Measurements from ENCODE around the gene PDE4A. TPM values are rescaled to one million over a fixed set of nuclear protein-coding genes. Genes with fewer than 3 reads are reported as not detected.

PDE4A gene
- total RNA-seq, 1 experiment from 2014 or later = 0.69 TPM

DNA sequence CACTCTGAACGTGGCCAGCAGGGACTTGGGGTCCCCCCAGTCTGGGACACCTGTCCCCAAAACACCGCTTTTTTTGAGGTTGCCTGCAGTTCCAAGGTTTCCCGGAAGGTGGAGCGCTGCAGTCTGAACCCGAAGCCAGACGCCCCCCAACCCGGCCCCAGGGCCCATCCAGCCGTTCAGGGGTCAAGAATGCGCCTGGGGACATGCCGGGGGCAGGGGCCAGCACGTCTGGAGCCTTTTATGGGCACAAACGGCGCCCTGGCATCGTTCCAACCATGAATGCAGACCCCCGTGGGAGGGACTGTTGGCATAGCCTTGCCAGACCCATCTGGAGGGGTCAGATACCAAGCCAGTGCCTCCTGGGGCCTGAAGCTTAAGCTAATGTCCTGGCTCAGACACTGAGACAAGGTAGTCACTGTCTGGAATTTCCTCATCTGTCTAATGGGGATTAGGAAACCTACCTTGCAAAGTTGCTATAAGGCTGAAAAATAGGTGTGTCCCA, 90.0 kb downstream of the PDE4A start:
- peak; percentile 23 for DNase-seq (ENCODE audit: low read depth)

DNA sequence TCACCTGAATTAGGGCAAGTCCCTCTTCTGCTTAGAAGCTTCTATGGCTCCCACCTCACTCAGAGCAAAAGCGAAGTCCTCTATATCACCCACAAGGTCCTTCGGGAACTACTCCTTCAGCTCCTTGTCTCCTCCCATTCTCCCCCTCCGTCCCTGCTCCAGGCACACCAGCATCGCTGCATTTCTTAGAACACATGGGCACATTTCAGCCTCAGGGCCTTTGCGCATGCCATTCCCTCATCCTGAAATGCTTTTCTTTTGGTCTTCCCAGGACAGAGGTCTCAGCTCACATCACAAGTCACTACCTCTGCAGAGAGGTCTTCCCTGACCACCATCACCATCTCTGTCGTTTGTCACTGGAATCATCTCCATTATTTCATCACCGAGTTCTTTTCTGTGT, 92.9 kb downstream of the PDE4A start:
- no peak for DNase-seq (ENCODE audit: low read depth)

DNA sequence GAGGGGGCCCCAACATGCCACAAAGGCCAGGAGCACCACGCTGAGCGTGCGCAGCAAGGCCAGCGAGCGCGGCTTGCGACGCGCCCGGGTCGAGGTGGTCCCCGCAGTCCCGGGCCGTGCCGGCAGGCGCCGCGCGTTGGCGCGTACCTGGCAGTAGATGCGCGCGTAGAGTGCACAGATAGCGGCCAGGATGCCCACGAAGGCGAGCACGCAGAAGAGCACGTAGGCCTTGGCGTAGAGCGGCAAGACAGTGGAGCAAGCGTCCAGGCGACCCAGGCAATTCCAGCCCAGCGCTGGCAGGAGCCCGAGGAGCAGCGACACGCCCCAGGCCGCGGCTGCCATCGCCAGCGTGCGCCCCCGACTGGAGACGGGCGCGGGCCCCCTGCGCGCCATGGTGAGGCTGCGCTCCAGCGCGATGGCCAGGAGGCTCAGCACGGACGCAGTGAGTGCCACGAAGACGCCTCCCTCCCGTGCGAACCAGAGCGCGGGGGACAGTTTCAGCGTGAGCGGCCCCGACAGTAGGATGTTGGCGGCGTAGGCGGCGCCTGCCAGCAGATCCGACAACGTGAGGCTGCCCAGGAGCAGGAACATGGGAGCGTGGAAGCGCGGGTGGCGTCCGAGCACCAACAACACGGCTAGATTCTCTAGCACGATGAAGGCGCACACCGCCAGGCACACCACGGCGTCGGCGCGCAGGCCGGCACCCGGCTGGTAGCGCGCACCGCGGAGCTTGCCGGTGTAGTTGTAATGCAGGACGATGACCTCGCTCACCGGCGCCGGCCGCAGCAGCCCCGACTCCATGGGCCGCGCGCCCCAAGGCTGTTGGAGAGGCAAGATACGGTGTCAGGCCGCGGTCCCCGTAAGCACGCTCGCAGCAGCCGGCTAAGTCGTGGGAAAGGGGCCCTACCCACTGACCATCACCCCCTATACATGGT, 94.1 kb downstream of the PDE4A start:
- no peak for DNase-seq (ENCODE audit: low read depth)

DNA sequence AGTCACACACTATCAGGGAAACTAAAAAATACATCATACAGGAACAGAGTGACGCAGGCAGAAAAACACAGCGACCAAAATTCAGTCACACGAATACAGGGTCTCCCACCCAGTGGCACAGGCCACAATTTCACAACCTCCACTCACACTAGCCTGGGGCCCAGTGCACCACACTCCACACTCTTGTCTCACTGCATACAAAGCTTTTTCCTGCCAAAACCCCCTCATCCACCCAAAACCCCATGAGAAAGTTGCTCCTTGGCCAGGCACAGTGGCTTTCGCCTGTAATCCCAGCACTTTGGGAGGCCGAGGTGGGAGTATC, 95.7 kb downstream of the PDE4A start:
- no peak for DNase-seq (ENCODE audit: low read depth)

DNA sequence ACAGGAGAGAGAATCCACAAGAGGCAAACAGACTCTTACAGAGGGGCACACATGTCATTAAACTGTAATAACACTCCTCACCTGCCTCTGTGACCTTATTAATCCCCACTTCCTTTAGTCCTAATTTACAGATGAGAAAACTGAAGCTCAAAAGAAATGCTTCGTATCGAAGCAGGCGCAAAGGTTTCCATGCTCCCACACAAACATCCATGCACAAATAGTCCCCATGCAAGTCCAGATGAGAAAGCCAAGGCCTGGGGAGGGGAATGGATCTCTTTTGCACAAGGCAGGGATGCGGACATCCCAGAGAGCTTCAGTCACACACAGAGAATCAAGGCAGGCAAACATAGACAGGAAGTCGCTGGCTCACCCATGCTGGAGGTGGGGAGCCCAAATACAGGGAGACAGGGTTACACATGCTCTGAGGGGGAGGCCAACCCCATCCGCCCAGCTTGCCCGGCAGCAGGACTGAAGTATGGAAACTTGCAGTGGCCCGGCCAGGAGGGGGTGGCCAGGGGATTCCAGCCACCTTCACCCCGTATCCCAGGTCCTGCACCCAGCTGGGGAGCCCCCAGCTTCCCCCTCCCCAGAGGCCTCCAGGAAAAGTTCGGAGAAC, 96.4 kb downstream of the PDE4A start:
- peak; percentile 45 for DNase-seq (ENCODE audit: low read depth)

DNA sequence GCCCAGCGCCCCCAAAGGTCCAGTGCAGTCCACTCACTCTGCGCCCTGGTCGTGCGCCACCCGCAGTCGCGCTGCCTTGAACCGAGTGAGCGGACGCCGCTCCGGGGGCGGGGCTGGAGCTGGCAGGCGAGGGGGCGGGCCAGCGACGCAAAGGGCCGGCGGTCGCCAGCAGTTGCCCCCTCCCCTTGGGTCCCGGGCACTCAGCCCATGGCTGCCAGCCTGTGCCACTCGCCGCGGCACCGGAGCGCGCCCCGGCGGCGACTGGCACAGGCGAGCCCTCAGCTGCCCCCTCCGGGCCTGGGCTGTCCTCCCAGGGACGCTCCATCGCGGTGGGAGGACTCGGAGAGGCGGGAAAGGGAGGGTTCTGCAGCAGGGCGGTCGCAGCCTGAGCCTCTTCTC, 97.0 kb downstream of the PDE4A start, which contains the start of gene S1PR5:
Gene S1PR5, minus strand, starts transcription at position 87 of the 399 bp plus-strand sequence. CDS start 2,436 bp downstream, outside the sequence.
- peak; percentile 38 for DNase-seq (ENCODE audit: low read depth)

DNA sequence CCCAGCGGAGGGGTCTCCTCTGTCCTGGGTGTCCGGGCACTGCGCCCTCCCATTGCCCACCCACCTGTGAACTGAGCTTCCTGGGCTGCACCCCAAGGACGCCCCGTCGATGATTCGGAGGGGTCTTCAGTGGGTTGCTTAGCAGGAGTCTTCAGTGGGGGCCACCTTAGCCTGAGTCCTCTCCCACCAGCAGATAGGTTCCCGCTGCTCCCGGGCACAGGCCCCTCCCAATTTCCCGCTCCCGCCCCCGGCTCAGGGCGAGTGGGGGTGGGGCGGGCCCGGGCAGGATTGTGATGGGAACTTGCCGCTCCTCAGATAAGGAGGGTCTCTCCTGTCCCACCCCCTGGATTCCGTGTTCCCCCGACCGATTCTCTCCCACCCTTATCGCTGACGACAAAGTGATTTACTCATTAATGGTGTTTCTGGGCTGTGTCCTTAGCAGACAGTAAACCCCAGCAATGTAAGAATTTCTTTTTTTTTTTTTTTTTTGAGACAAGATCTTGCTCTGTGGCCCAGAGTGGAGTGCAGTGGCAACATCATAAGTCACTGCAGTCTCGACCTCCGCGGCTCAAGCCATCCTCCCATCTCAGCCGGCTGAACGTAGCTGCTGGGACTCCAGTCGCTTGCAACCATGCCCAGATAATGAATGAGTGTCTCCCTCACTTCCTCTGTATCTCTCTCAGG, 97.6 kb downstream of the PDE4A start:
- DNase-seq (ENCODE audit: low read depth) = peak; percentile 58

DNA sequence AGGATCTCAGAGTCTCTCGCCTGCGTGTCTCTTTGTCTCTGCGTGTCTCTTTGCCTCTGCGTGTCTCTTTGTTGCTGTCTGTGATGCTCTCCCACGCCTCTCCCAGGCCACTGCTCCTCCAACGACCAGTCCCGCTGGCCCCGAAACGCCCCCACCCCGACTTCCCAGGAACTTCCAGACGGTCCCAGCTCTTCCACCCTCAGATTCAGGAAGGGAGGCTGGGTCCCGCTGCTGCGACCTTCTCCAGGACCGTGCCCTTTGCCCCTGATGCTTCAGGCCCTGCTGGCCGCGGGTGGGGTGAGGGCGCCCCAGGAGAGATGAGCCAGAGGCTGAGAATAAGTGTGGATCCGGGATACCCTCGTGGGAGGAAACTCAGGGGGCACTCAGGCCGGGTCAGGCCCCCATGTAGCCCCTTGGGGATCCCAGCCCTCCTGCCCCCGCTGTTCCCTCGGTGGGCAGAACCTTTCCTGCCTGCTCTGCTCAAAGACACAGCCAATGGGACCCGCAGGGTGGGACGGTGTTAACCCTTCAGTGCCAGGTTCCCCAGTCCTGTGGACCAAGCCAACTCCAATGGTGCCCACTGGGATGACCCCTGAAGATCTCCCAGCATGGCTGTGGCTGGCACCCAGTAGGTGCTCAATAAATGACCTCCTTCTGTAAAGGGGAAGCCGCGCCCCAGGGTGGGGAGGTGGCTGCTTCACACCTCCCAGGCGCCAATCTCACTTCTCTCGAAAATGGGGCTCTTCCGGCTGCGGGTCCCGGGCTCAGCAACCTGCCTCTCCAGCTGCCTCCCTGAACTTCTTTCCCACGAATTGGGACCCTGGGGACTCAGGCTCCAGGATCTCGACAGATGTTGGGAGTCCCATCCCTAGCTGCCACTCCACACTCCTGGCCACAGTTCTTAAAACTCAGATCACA, 98.4 kb downstream of the PDE4A start:
- no peak for DNase-seq (ENCODE audit: low read depth)

Other genes starting within 250 kb of the PDE4A start
- 126 and 140 TPM in 2 replicates for gene DNMT1, start 225.6 kb upstream of the PDE4A start, total RNA-seq (2014; rRNA removed; shearing (Covaris generic))
- gene S1PR2, start 189.2 kb upstream of the PDE4A start, total RNA-seq (2014; rRNA removed; shearing (Covaris generic)) = 3.5 and 3.7 TPM in 2 replicates
- 107 and 125 TPM in 2 replicates for gene MRPL4, start 168.3 kb upstream of the PDE4A start, total RNA-seq (2014; rRNA removed; shearing (Covaris generic))
- 85.8 and 86.7 TPM in 2 replicates for gene ICAM1, start 149.4 kb upstream of the PDE4A start, total RNA-seq (2014; rRNA removed; shearing (Covaris generic))
- 0.63 TPM in 1 of 2 replicates, not detected in the other for gene ICAM4, start 133.6 kb upstream of the PDE4A start, total RNA-seq (2014; rRNA removed; shearing (Covaris generic))
- gene ICAM5, start 130.6 kb upstream of the PDE4A start, total RNA-seq (2014; rRNA removed; shearing (Covaris generic)) = 0.54 and 2.2 TPM in 2 replicates
- gene ZGLP1, start 110.7 kb upstream of the PDE4A start, total RNA-seq (2014; rRNA removed; shearing (Covaris generic)) = 0.39 and 2.2 TPM in 2 replicates
- gene FDX2, start 104.5 kb upstream of the PDE4A start, total RNA-seq (2014; rRNA removed; shearing (Covaris generic)) = 45.0 and 65.6 TPM in 2 replicates
- gene RAVER1, start 87.0 kb upstream of the PDE4A start, total RNA-seq (2014; rRNA removed; shearing (Covaris generic)) = 14.4 and 26.2 TPM in 2 replicates
- gene ICAM3, start 80.9 kb upstream of the PDE4A start, total RNA-seq (2014; rRNA removed; shearing (Covaris generic)) = 1.4 and 5.4 TPM in 2 replicates
- gene TYK2, start 40.0 kb upstream of the PDE4A start, total RNA-seq (2014; rRNA removed; shearing (Covaris generic)) = 39.2 and 46.6 TPM in 2 replicates
- gene CDC37, start 17.0 kb upstream of the PDE4A start, total RNA-seq (2014; rRNA removed; shearing (Covaris generic)) = 361 and 401 TPM in 2 replicates
- gene KEAP1, start 82.8 kb downstream of the PDE4A start, total RNA-seq (2014; rRNA removed; shearing (Covaris generic)) = 92.3 and 99.8 TPM in 2 replicates
- 0.24 and 2.2 TPM in 2 replicates for gene S1PR5, start 96.9 kb downstream of the PDE4A start, total RNA-seq (2014; rRNA removed; shearing (Covaris generic))
- 18.1 and 51.4 TPM in 2 replicates for gene ATG4D, start 123.4 kb downstream of the PDE4A start, total RNA-seq (2014; rRNA removed; shearing (Covaris generic))
- 22.0 and 30.9 TPM in 2 replicates for gene KRI1, start 145.5 kb downstream of the PDE4A start, total RNA-seq (2014; rRNA removed; shearing (Covaris generic))
- gene CDKN2D, start 148.4 kb downstream of the PDE4A start, total RNA-seq (2014; rRNA removed; shearing (Covaris generic)) = 3.0 and 9.9 TPM in 2 replicates
- 2.7 and 12.2 TPM in 2 replicates for gene AP1M2, start 166.8 kb downstream of the PDE4A start, total RNA-seq (2014; rRNA removed; shearing (Covaris generic))
- 10.0 and 19.1 TPM in 2 replicates for gene SLC44A2, start 205.0 kb downstream of the PDE4A start, total RNA-seq (2014; rRNA removed; shearing (Covaris generic))
- gene ILF3, start 233.8 kb downstream of the PDE4A start, total RNA-seq (2014; rRNA removed; shearing (Covaris generic)) = 164 and 195 TPM in 2 replicates